Gastroesophageal sphincter (tissue), 3 donors: ENCODE results near the gene VAMP4.
"Not testable (repeated sequence)": the region's sequence is repeated elsewhere in the genome, so short reads cannot be mapped to it uniquely, and the experiment has no call there.

ENCODE experiments used
- CTCF ChIP-seq, 4 experiments: fragments of 200-600 bp in 2 of 4; fragments of 450-650 bp in 2 of 4; sonication (generic) in 1 of 4; IDR thresholded peaks; one replicate each; pipeline ENCODE4 v1.5.1; 2017 to 2019; ENCODE audit warnings: antibody characterized with exemption in 4 of 4, mild to moderate bottlenecking in 2 of 4, moderate library complexity in 2 of 4
- EP300 ChIP-seq: sonication (generic); formaldehyde crosslinking; IDR thresholded peaks from one replicate; pipeline ENCODE4 v1.6.1; 2017; ENCODE audit warnings: antibody characterized with exemption, mild to moderate bottlenecking
- POLR2A ChIP-seq, 2 donors: fragments of 450-650 bp; IDR thresholded peaks; one replicate each; pipeline ENCODE4 v1.6.1; 2017; ENCODE audit warnings: antibody characterized with exemption in 2 of 2, mild to moderate bottlenecking in 2 of 2, moderate library complexity in 1 of 2
- POLR2AphosphoS5 ChIP-seq: sonication (generic); formaldehyde crosslinking; IDR thresholded peaks from one replicate; pipeline ENCODE4 v1.6.1; 2017; ENCODE audit warnings: antibody characterized with exemption

GRCh38 chr1:171693541-171693940, 48.3 kb downstream of the VAMP4 start:
- TF ChIP-seq POLR2A (IDR thresholded peaks at IDR 0.05); EP300; CTCF (IDR thresholded peaks at IDR 0.05); POLR2AphosphoS5: not testable (repeated sequence)
